HTERT RPE-1 (cell line): ENCODE data around the gene UEVLD.
"Not testable (repeated sequence)": the region's sequence is repeated elsewhere in the genome, so short reads cannot be mapped to it uniquely, and the experiment has no call there.

Experiments used
- in situ Hi-C: fragments of 300-500 bp; cut with MboI; formaldehyde crosslinking; loops from 4 replicates; pipeline ENCODE4 v1.14.3; 2020; ENCODE audit warnings: low sequenced_read_pairs

Gene UEVLD

DNA sequence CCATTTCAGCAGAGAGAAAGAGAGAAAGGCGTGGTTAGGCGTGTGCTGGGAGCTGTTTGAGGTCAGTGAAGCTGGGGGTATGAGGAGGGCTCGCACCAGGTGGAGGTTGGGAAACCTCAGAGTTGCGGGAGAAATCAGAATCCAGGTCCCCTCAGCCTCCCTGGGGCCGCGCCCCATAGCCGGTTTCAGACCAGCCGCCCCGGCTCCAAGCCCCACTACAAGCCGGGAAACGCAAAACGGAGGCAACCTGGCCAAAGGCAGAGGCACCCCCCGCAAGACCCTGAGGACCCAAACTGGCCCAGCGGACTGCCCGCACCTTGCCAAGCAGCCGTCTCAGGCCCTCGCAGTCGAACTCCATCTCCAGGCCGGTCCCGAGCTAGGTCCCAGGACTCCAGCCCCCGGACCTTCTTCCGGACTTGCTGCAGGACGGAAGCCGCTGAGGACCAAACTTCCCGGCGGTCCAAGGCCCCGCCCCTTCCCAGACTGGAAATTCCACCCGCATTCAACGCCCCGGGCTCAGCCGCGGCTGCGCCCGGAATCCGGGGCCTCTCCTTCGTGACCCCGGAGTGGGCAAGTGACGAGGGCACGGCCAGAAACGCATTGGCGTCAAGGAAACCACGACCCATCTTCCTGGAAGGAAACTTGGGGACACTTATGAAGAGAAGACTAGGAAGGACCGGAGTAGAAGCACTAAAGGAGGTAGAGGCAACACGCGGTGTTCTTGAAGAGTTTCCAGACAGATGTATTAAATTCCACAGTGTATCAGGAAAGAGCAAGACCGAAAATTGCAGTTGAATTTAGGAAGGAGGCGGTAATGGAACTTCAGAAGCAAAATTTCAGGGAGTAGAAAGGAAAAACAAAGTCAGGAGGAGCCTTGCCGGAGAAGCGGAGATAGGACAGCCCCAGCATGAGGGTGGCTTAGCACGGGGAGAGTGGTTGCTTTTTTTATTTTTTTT is at the start of gene UEVLD:
Gene UEVLD (minus strand): TSS at position 438 of the 956 bp plus-strand sequence. CDS start 80 bp downstream, at position 358.
- in situ Hi-C loops: no loop called here

DNA sequence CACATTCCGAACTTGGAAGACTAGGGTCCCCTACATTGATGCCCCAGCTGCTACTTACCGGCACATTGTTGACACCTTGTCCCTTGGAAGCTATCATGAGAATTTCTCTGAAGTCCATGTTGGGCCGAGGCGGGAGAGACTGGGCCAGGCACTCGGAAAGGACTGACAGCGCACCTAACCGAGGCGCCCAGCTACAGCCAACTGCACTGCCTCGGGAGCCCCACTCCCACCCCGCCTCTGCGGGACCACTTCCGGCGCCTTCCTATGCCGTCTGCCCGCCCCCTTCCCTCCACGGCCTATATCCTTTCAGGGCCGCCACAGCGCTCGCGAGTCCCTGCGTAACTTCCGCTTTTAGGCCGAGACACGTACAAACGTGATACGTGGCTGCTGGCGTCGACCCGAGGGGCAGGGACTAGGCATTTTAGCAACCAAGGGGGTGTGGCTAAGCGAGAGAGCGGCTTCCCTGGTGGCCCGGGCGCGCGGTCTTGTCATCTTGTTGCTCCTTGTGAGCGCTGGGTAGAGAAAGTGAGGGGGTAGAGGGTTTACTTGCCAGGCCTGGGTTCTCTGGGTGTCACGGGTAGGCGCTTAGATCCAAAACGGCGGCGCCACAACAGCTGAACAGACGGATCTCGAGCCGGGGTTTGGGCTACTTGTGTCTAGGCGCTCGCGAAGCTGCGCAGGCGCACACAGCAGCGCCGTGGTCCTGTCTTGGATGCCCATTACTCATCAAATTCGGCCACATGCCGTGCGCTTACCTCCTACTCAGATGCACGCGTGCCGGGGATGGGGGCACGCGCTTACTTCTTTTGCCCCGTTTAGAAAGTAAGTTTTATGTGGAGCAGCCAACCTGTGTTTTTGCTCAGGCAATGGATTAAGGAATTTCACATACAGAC is 45.9 kb upstream of the UEVLD start, which contains the start of gene SPTY2D1:
Gene SPTY2D1 (minus strand): TSS at position 203 of the 893 bp plus-strand sequence. CDS start 85 bp downstream, at position 118.
- in situ Hi-C loops: no loop called here

GRCh38 chr11:18633256-18634139 is 45.0 kb upstream of the UEVLD start:
- in situ Hi-C loops: no loop called here

GRCh38 chr11:18632841-18633240 is 44.3 kb upstream of the UEVLD start:
- in situ Hi-C loops: no loop called here

GRCh38 chr11:18624161-18624560 is 35.6 kb upstream of the UEVLD start:
- in situ Hi-C loops: no loop called here

GRCh38 chr11:18623707-18624106 is 35.2 kb upstream of the UEVLD start:
- in situ Hi-C loops: no loop called here

DNA sequence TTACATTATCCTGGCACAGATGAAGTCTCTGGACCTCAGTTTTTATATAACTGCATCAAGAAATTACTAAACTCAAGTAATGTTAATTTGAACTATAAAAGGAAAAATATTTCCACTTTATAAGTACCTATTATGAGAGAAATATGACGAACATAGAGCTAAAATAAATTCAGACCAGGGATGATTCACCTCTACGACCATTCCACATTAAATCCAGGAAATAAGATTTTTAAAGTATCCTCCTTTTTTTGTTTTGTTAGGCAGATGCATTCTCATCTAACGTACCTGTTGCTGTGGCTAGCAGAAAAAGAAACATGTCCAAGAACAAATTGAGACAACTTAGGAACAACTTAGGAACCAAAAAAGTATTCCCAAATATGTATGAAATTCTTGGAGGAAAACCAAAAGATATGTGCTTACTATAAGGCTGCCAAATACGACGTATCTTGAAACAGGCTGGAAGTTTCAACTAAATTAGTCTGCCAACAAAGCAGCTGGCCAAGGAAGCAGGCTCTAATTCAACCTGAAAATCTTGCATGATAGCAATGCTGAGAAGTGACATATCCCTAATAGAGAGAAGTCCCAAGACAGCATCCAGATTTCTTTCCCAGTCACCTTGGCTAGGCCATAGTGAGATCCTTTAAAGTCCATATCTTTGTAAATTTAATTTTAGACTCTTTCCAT is 29.9 kb upstream of the UEVLD start:
- in situ Hi-C loops: no loop called here

DNA sequence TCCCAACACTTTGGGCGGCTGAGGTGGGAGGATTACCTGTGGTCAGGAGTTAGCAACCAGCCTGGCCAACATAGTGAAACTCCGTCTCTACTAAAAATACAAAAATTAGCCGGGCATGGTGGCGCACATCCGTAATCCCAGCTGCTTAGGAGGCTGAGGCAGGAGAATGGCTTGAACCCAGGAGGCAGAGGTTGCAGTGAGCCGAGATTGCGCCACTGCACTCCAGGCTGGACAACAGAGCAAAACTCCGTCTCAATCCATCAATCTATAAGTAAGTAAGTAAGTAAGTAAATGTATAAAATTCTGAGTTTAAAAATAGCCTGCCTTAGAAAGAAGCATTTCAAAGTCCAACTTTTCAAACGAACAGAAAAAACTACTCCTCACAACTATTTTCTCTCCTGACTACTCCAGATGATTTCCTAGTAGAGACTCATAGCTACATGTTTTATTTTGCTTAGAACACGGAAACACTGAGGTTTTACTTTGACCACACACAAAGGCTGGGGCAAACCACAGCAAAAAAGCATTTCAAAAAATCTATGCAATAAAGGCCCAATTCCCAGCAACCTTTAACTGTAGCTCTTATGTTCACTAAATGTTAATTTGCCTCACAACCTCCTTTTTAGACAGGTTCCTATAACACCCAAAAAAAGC is 29.3 kb upstream of the UEVLD start:
- in situ Hi-C loops: no loop called here

DNA sequence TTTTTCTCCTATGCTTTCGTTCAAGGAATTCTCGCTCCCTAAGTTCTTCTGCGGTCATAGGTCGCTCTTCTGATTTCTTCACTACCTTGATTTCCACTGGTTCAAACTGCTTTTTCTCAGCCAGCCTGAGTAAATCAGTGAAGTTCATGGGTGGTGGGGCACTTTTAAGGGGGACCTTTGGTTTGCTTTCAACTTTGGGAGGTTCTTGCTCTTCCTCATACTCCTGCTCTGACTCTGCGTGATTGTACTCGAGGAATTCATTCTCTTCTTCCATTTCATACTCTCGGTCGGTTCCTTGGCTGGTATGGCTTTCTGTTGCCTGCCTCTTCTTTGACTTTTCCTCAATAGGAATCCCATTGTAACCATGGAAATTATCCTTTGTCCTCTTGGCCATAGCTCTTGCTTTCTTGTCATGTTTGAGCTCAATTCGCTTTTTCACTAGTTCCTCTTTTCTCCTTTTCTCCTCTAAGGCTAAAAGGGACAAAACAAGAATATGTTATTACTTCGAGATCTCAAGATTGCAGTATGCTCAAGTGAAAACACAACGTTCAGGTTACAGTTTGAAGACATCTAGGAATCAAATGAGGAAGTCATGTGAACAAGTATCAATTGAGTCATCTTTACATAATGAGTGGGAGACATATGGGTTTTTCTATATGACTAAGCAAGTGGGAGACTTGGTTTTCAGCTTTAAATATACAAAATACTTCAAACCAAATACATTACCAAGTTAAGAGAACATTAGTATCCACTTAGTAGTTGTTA is 27.3 kb upstream of the UEVLD start:
- in situ Hi-C loops: no loop called here

- in situ Hi-C loops: no loop called here
Measured at GRCh38 chr11:18614667-18615066, 26.1 kb upstream of the UEVLD start.

DNA sequence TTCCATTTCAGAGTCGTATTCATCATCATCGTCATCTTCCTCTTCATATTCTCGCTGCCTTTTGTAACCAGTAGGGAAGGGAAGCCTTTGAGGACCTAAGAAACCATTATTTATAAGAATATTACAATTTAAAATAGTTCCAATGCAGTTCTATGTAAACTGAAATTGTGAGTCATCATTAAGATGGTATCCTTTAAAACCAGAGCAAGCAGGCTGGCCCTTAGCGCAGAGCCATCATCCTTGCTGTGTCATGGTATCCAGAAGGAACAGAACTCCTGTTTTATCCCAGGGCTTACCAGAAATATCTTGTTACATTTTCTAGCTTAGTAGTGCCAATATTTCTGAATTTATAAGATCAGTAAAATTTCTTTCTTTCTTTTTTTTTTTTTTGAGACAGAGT is 23.9 kb upstream of the UEVLD start:
- in situ Hi-C loops: no loop called here

- in situ Hi-C loops: no loop called here
Measured at GRCh38 chr11:18611196-18611595, 22.7 kb upstream of the UEVLD start.

DNA sequence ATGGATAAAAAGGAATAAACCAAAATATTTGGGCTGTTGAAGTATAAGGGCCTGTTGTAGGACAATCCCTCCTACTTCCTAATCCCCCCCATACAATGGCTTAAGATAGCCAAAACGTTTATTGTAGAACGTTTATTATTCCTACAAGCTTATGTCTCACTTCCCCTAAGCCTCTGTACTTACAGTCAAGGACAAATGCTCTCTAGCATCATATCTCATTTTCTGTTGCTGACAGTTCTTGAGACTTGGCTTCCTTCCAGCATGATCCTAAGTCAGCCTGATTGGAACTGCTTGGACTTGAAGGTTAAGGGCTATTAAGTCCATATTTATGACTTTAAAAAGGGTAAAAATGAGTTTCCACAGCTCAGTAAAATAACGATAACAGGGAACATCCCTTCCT is 19.8 kb upstream of the UEVLD start:
- in situ Hi-C loops: no loop called here

- in situ Hi-C loops: no loop called here
Measured at GRCh38 chr11:18600915-18601569, 12.5 kb upstream of the UEVLD start.

DNA sequence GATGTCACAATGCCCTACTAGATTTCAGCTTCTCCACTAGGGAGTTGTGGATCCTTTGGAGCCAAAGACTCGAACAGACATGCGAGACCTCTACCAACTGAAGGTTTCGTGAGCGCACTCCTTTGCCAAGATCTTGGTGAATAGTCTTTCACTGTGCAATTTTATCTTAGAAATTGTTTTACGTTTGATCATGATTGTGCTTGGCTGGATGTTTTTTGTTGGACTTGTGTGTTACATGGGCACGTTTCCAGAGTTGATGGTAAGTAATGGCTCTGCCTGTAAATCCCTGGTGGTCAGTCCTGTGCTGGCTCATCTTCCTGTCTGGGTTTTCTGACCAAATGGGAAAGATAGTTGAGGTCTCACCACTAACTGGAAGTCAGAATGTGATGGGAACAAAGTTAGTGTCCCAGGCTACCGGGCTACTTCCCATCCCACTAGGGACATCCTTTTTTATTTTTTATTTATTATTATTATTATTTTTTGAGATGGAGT is 11.3 kb upstream of the UEVLD start, which contains the start of gene MISFA:
Gene MISFA (plus strand): TSS at position 51 of the 492 bp plus-strand sequence. CDS start 140 bp downstream, at position 191.
- in situ Hi-C loops: no loop called here

DNA sequence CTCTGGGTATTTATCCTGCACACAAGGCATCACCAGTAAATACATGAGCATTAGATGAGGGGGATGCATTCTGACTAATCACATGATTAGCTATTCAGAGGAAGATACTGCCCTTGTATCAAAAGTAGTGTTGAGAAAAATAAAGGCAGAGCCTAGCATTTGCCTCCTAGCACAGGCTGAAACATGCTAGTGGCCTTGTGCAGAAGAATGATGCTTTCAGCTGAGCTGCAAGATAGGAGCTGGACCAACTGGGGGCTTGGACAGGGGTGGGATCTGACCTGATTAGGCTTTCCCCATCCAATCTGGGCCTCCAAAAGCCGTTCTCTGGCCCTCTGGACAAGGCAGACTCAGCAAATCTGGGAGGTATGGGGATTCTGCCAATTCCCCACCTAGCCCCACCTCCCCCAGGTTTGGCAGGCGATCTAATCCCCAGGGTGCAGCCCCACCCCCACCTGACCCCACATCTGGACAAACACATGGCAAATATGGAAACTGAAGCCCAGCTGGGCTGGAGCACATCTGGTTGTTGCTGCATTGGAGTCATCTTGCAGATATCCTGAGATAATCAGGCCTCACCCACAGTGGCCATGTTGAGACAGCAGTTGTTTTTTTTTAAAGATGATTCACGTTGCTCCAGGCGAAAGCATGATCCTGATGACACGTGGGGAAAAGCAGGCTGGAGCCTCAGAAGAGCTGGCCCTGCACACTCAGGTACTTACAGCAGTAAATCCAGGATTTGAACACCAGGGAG is 6.6 kb upstream of the UEVLD start:
- in situ Hi-C loops: no loop called here

DNA sequence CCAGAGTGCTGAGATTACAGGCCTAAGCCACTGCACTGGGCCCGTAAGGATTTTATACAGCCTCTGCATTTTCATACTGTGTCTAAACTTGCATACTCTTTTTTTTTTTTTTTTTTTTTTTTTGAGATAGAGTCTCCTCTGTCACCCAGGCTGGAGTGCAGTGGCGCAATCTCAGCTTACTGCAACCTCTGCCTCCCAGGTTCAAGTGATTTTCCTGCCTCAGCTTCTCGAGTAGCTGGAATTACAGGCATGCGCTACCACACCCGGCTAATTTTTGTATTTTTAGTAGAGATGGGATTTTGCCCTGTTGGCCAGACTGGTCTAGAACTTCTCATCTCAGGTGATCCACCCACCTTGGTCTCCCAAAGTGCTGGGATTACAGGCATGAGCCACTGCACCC is 5.6 kb upstream of the UEVLD start:
- in situ Hi-C loops: not testable (repeated sequence)
